KMS-11 (cell line): ENCODE measurements around the gene OTOS.

ENCODE experiments used
- H2AFZ ChIP-seq: fragments of 200-600 bp; sonication (generic); 2 replicates; pipeline ENCODE4 v1.6.1; 2016; ENCODE audit warnings: antibody characterized with exemption, mixed run types, low read depth
- H3K27ac ChIP-seq: fragments of 200-600 bp; sonication (generic); 2 replicates; pipeline ENCODE4 v1.6.1; 2016; ENCODE audit warnings: mild to moderate bottlenecking, mixed run types
- H3K27me3 ChIP-seq: fragments of 200-600 bp; sonication (generic); 2 replicates; pipeline ENCODE4 v1.6.1; 2017; ENCODE audit warnings: mild to moderate bottlenecking, low read depth, mixed run types, moderate library complexity; ENCODE audit not compliant: insufficient read depth
- H3K36me3 ChIP-seq: fragments of 200-600 bp; sonication (generic); 2 replicates; pipeline ENCODE4 v1.6.1; 2017; ENCODE audit warnings: mild to moderate bottlenecking, mixed run types; ENCODE audit not compliant: insufficient read depth
- H3K4me1 ChIP-seq: fragments of 200-600 bp; sonication (generic); 2 replicates; pipeline ENCODE4 v1.6.1; 2016; ENCODE audit warnings: mild to moderate bottlenecking, low read depth, mixed run types; ENCODE audit not compliant: poor library complexity, severe bottlenecking
- H3K4me2 ChIP-seq: fragments of 200-600 bp; sonication (generic); 2 replicates; pipeline ENCODE4 v1.7.0; 2016; ENCODE audit warnings: mild to moderate bottlenecking, mixed run types
- H3K4me3 ChIP-seq: fragments of 200-600 bp; sonication (generic); IDR thresholded peaks from 2 replicates; pipeline ENCODE4 v1.6.1; 2017; ENCODE audit warnings: low read depth, low read length, mixed read lengths; ENCODE audit not compliant: insufficient read depth
- H3K79me2 ChIP-seq: fragments of 200-600 bp; sonication (generic); 2 replicates; pipeline ENCODE4 v1.6.1; 2016; ENCODE audit warnings: low read depth, mixed run types; ENCODE audit not compliant: insufficient read depth
- H3K9ac ChIP-seq: fragments of 200-600 bp; sonication (generic); 2 replicates; pipeline ENCODE4 v1.6.1; 2016; ENCODE audit warnings: mild to moderate bottlenecking, mixed run types
- H4K20me1 ChIP-seq: fragments of 200-600 bp; sonication (generic); 2 replicates; pipeline ENCODE4 v1.6.1; 2016; ENCODE audit warnings: mild to moderate bottlenecking, mixed run types; ENCODE audit not compliant: insufficient read depth
- CTCF ChIP-seq: fragments of 200-600 bp; sonication (generic); conservative IDR thresholded peaks from 2 replicates; pipeline ENCODE4 v1.6.1; 2017; ENCODE audit warnings: low read depth, mild to moderate bottlenecking, antibody characterized with exemption, low read length, moderate library complexity, mixed read lengths

The OTOS gene

DNA sequence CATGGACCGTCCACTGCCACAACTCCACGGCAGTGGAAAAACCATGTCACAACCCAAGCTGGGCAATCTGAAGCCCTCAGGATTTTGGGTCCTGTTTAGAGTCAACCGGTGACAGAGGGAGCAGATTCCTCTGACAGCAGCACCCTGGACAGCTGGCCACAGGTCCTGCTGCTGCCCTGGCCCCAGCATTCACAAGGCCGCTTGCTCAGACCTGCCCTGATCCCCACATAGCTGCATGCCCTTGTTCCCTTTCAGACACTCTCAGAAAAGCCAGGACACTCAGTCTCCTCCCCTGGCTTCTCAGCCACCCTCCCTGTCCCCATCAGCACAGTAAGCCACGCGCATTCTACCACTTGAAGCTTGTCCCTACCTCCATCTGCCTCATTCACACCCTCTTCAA, 6.0 kb downstream of the OTOS start:
- TF ChIP-seq CTCF, result no peak
- Histone ChIP-seq H3K27ac (no peak overlapping the region), H3K36me3 (no peaks in the 10 kb centered on the region), H3K4me1 (peaks cover 4% of the 10 kb centered on the region), H3K9ac (no peak overlapping the region), H3K79me2 (peaks cover 15% of the 10 kb centered on the region), H3K4me3 (no peak overlapping the region), H2AFZ (no peak overlapping the region), H3K4me2 (peak overlapping the region; percentile 95; the same call in 1 of the 2 replicates), H4K20me1 (no peaks in the 10 kb centered on the region), H3K27me3 (no peaks in the 10 kb centered on the region; the same call in 1 of the 2 replicates)

- Histone ChIP-seq H3K4me3 (no peak overlapping the region), H3K79me2 (peaks cover 15% of the 10 kb centered on the region), H4K20me1 (no peaks in the 10 kb centered on the region), H3K27ac (no peak overlapping the region), H2AFZ (no peak overlapping the region), H3K27me3 (no peaks in the 10 kb centered on the region; the same call in 1 of the 2 replicates), H3K9ac (no peak overlapping the region), H3K4me1 (peaks cover 4% of the 10 kb centered on the region), H3K4me2 (no peak overlapping the region), H3K36me3 (no peaks in the 10 kb centered on the region)
- TF ChIP-seq CTCF, result no peak
These were observed 7.1 kb downstream of the OTOS start for GRCh38 chr2:240133401-240133800.

- H3K4me2 ChIP-seq, result no peak overlapping the region
- H3K27ac ChIP-seq, result no peak overlapping the region
- H3K4me3 ChIP-seq, result no peak overlapping the region
- no peak for TF ChIP-seq CTCF
- H3K36me3 ChIP-seq, result no peaks in the 10 kb centered on the region
- no peak overlapping the region for H3K9ac ChIP-seq
- no peak overlapping the region for H2AFZ ChIP-seq
- peaks cover 15% of the 10 kb centered on the region for H3K79me2 ChIP-seq
- no peaks in the 10 kb centered on the region for H3K27me3 ChIP-seq
- no peaks in the 10 kb centered on the region for H4K20me1 ChIP-seq
- H3K4me1 ChIP-seq, result peaks cover 4% of the 10 kb centered on the region
These were observed 7.8 kb downstream of the OTOS start for GRCh38 chr2:240132651-240132980.

DNA sequence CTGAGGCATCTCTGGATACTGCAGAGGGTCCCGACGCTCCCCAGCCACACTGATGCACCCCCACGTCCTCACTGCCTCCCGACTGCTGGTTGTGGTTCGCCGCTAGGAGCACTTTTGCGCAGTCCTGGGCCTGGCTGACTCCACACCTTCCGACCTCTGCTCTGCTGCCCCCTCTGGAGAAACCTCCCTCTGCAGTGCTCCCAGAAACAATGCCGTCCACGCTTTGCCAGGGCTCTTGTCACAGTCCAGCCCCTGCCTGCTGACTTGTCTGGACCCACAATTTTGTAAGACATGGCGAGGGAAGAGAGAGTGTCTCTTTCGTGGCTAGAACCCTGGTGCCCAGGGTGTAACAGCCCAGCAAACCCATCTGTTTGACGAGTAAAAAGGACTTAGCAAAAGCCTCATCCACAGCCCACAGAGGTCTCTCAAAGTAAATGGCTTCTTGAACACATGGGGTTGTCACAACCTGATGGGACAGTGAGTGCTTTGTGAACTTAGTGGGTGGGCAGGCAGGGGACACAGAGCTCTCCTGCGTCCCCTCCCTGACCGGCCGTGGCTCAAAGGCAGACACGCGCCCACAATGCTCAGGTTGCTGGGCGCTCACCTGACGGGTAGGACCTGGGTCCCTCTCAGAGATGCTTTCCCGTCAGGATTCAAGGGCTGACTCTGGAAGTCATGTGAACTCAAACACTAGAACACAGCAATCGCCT, 8.4 kb downstream of the OTOS start:
- TF ChIP-seq CTCF, result no peak
- Histone ChIP-seq H3K79me2 (peaks cover 15% of the 10 kb centered on the region), H3K36me3 (no peaks in the 10 kb centered on the region), H3K4me3 (no peak overlapping the region), H3K4me2 (no peak overlapping the region), H4K20me1 (no peaks in the 10 kb centered on the region), H2AFZ (no peak overlapping the region), H3K4me1 (peaks cover 4% of the 10 kb centered on the region), H3K27me3 (no peaks in the 10 kb centered on the region), H3K9ac (no peak overlapping the region), H3K27ac (no peak overlapping the region)
